ENCODE data around the gene PAH.

The PAH gene

GRCh38 chr12:102933168-102933567 lies 16.1 kb upstream of the PAH start:
- CTCF ChIA-PET: no interaction called here
- DNase-seq (ENCODE audit: low spot score): no peak
- no peak overlapping the region for H3K27ac ChIP-seq
- no peak for TF ChIP-seq CTCF (conservative IDR thresholded peaks at IDR 0.05; ENCODE audit: low read depth)
- POLR2A ChIA-PET (ENCODE audit: low non-redundant PET): no interaction called here

DNA sequence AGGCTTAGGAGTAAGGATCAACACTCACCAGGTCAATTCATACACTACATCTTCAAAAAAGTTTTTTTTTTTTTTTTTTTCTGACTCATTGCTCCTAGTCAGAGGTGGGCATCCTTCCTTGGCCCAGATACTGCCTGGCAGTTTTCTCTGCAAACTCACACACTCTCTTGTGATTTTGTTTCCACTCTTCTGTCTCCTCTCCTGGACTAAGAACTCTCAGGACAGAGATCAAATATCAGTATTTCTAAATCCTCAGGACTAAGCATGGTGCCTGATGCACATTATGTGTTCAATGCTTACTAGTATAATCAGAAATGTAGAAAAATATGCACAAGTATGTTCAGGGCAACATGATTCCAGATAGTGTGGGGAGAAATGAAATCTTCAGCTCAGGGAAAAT lies 10.2 kb upstream of the PAH start:
- TF ChIP-seq CTCF (conservative IDR thresholded peaks at IDR 0.05; ENCODE audit: low read depth): no peak
- no peak for DNase-seq (ENCODE audit: low spot score)
- CTCF ChIA-PET: interaction anchor here (0.6 kb wide), 1 partner anchor 606 kb away, joined by 4 read pairs; no protein-coding TSS in a partner anchor

GRCh38 chr12:102921240-102921639 lies 4.2 kb upstream of the PAH start:
- DNase-seq (ENCODE audit: low spot score): no peak
- CTCF ChIA-PET: no interaction called here
- H3K27ac ChIP-seq: no peak overlapping the region
- POLR2A ChIA-PET (ENCODE audit: low non-redundant PET): no interaction called here
- TF ChIP-seq CTCF (conservative IDR thresholded peaks at IDR 0.05; ENCODE audit: low read depth): no peak

More for the DNA sequence above, 10.2 kb upstream of the PAH start:
- POLR2A ChIA-PET (ENCODE audit: low non-redundant PET): no interaction called here
- no peak overlapping the region for H3K27ac ChIP-seq

GRCh38 chr12:102920271-102920670 lies 3.2 kb upstream of the PAH start:
- CTCF ChIA-PET: no interaction called here
- no peak for DNase-seq (ENCODE audit: low spot score)
- POLR2A ChIA-PET (ENCODE audit: low non-redundant PET): no interaction called here
- no peak overlapping the region for H3K27ac ChIP-seq
- no peak for TF ChIP-seq CTCF (conservative IDR thresholded peaks at IDR 0.05; ENCODE audit: low read depth)

- DNase-seq (ENCODE audit: low spot score): no peak
- ChIA-PET CTCF (no interaction called here), POLR2A (ENCODE audit: low non-redundant PET) (no interaction called here)
- H3K27ac ChIP-seq: no peak overlapping the region
- TF ChIP-seq CTCF (conservative IDR thresholded peaks at IDR 0.05; ENCODE audit: low read depth): no peak
Observed at GRCh38 chr12:102918840-102919239, 1.8 kb upstream of the PAH start.

DNA sequence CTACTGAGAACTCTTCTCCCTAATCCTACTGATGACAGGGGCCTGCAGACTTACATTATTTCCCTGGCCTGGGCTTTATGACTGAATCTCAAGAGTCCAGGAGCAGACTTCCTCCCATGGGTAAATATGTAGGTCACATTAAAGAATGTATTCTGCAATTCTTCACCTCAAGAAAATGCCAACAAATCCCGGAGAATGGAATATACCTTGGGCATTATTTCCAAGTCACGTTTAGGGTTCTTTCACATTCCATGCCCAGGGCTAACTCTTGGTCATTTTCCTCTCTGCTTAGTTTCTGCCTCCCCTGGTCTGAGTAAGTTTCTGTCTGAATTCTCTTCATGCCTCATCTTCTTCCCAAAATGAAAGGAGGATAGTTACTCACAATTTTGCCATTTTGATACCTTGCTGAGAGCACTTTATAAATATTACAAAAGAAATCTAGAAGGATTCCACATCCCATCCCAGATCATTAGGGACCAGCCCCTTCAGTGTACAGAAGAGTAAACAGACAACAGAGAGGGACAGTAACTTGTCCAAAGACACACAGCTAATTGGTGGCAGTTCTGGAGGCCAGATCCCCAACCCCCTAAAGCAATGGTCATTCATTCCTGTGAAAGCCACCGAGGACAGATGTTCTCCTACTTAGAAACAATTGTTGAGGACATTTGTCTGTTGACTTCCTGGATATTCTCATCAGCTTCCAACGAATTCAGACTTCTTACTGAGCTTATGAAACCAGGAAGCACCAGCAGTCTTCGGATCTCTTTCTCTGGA lies 605 bp downstream of the PAH start:
- POLR2A ChIA-PET (ENCODE audit: low non-redundant PET): no interaction called here
- TF ChIP-seq CTCF (conservative IDR thresholded peaks at IDR 0.05; ENCODE audit: low read depth): no peak
- CTCF ChIA-PET: interaction anchor here (0.6 kb wide), 1 partner anchor 44 kb away, joined by 3 read pairs; no protein-coding TSS in a partner anchor
- DNase-seq (ENCODE audit: low spot score): no peak
- no peak overlapping the region for H3K27ac ChIP-seq
